Measurements from ENCODE around the gene APOBEC4.
A peak's percentile ranks its signal among the peaks of the same experiment; 100 is the strongest.
"Not testable (repeated sequence)": the region's sequence is repeated elsewhere in the genome, so short reads cannot be mapped to it uniquely, and the experiment has no call there.

Gene APOBEC4

DNA sequence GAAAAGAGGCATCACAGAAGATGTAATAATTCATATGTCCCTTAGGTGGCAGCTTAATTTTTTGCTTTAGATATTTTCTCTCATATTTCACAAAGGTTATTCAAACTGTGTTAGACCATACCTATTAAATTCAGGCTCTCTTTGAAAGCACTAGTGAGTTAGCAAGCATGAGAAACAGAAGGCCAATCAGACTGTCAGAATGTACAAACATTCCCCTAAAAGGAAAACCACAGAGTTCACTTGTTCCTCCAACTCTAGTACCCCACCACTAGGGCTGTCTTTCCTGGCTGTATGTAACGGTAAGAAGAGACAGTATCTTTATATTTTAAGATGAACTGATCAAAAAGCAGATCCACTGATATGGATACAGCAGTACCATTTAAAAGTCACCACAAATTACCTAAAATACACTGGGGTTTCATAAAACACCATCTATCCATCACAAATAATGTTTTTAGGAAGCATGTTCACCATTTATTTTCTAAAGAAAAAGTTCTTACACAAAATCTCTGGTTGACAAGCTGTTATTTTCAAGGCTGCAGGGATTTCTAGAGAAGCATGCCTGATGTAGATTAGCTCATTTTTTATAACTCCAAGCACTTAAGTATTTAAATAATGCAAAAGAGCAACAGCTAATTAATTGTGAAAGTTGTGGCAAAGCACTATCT is 19.3 kb downstream of the APOBEC4 start:
- peak in 1 of 2 experiments; percentile 32 for DNase-seq

DNA sequence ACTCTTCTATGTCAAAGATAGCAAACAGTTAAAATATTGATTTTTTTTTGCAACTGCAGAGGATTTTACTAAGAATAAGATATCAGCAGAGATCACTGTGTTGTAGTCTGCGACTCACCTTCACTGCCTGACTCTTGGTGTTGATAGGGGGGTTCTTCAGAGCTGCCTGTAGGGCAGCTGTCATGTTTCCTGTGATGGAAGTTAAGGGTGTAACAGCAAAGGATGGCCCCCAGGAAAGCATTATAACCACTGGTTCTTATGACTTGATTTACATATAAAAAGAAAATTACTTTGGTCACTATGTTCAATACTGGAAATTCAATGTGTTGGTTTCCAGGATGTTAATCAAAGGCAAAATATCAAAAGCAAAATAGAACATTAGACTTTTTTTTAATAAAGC is 20.2 kb downstream of the APOBEC4 start:
- DNase-seq, result no peak

DNA sequence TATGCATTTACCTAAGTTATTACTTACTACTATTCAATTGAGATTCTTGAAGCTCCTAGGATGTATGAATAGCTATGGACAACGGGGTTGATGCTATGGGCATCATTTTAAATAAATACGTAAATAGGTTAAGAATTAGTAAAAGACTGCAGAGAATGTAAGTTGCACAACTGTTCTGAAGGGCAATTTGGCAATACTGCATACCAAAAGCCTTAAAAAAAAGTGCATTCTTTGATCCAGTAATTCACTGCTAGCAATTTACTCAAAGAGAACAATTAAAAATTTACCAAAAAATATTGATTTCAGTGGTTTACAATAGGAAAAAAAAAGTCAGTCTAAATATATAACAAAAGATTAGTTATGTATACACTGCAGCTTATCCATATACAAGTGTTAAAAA is 21.0 kb downstream of the APOBEC4 start:
- DNase-seq, result no peak

- DNase-seq, result no peak
Observed at GRCh38 chr1:183630748-183631147, 22.4 kb downstream of the APOBEC4 start.

DNA sequence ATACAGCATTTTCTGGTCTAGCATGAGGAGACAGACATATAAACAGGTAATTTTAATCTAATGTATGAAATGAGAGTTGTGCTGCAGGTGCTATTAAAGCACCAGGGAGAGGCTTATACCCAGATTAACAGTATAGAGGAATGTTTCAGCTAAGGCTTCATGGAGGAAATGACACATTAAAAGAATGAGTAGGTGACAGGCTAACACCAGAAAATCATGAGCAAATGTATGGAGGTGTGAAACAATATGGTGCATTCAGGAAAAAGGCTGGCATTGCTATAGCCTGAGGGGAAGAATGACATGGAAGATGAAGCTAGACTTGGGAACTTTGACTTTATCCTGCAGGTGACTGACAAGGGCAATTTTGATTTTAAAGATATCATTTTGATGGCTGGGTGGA is 24.6 kb downstream of the APOBEC4 start:
- no peak for DNase-seq

GRCh38 chr1:183626236-183626635 is 26.9 kb downstream of the APOBEC4 start:
- DNase-seq, result not testable (repeated sequence)

- peak; percentile 44 to 61 for DNase-seq
Observed at GRCh38 chr1:183622884-183623785, 30.0 kb downstream of the APOBEC4 start.

DNA sequence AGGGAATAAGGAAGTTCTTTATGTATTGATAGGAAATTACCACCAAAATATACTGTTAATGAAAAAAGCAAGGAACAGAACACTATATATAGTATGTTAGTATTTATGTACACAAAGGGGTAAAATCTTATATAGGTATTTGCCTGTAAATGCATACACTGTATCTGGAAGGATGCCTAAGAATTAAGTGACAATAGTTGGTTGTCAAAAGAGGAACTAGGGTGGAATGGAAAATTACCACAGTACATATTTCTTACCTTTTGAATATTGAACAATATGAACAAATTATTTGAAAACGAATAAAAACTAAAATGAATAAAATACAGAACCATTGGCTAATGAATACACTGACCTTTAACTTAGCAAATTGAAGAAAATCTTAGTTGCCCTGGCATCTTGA is 31.1 kb downstream of the APOBEC4 start:
- DNase-seq, result no peak

DNA sequence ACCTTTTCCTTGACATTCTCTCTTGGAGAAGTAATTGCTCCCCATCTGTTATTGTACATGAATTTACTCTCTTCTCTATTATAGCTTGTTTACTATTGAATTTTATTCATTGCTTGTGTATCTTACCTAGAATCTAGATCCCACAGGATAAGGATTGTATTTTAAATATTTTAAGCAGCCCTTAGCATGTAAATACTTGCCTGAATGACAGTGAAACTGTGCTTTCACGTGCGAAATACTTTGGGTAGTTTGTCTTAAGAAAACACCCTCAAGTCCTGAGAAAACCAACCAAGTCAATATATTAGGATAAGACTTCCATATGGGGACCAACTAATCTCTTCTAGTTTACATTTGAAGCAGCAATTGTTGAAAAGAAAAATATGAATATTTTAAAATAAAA is 32.8 kb downstream of the APOBEC4 start:
- DNase-seq, result no peak

GRCh38 chr1:183619781-183620180 is 33.3 kb downstream of the APOBEC4 start:
- DNase-seq, result no peak

GRCh38 chr1:183618202-183618601 is 34.9 kb downstream of the APOBEC4 start:
- not testable (repeated sequence) for DNase-seq

DNA sequence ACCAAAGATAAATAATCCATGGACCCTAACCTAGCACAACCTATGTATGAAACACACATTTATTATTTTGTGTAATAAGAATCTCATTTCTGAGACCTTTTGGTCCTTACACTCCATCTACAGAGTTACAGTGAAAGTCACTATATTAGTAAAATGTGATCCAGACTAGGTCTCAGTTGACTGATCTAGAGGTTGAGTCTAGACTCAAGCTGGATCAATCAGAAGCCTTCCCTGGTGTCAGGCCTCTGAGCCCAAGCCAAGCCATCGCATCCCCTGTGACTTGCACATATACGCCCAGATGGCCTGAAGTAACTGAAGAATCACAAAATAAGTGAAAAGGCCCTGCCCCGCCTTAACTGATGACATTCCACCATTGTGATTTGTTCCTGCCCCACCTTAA is 40.1 kb downstream of the APOBEC4 start:
- not testable (repeated sequence) for DNase-seq

DNA sequence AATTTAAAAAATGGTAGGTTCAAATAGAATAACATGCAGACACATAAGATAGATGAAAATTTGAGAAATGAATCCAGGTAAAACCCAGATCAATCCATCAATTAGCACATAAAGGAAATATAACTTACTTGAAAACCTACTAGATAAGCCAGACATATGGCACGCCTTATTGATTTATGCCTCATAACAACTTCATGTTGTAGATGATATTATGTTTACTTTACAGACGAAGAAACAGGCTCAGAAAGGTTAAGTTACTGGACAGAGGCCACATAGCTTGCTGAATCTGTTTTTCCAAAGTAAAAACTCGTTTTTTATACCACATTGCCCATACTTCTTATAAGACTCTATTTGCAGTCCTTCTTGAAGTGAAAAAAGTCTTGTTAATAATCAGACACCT is 40.7 kb downstream of the APOBEC4 start:
- no peak for DNase-seq

GRCh38 chr1:183611021-183611420 is 42.1 kb downstream of the APOBEC4 start:
- no peak for DNase-seq

DNA sequence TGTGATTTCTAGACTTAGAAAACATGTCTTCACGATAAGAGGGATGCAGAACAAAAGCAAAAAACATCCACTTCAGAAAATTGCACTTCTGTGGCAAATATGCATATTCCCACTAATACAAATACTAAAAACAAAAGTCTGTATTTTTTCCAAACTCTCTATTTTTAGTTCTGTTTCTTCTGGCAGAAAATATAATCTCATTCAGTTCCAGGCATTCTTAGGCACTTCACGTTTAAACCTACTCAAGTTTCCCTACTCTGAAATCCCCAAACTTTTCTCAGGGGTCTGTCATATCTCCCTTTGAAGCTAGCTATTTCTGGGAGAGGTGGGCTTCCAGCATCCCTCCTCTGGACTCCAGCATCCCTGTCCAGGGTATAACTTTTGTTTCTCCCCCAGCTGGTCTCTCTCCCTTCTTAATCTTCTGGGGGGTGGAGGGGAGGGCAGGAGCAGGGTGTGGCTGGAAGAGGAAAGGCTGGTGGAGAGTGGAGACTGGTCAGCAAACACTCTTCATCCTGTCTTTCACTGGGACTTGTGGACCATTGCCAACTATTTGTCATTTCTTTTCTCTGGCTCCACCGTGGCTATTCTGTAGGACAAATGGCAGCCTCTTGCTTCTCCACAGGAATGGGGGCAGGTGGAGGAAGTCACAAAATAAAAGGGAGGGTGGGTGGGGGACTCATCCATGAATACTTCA is 43.2 kb downstream of the APOBEC4 start:
- DNase-seq, result peak in 1 of 2 experiments; percentile 11

DNA sequence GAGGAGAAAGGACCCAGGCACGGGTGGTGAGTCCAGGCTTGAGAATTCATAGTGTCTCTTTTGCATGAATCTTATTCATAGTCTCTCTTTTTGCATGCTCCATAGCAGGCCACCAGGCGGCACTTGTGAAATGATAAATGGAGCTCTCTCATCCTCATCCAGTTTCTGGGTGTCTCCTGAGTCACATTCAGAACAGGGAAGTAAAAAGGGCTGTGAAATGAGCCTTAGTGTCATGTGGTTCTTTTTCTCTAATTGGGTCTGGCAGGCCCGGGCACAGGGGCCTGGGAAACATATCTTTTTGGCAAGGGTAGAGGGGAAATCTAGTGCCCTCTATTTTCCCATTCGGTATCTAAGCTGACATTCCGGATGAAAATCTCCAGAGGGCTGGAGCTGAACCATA is 43.8 kb downstream of the APOBEC4 start:
- peak; percentile 6 to 38 for DNase-seq

GRCh38 chr1:183607322-183607980 is 45.7 kb downstream of the APOBEC4 start:
- no peak for DNase-seq

DNA sequence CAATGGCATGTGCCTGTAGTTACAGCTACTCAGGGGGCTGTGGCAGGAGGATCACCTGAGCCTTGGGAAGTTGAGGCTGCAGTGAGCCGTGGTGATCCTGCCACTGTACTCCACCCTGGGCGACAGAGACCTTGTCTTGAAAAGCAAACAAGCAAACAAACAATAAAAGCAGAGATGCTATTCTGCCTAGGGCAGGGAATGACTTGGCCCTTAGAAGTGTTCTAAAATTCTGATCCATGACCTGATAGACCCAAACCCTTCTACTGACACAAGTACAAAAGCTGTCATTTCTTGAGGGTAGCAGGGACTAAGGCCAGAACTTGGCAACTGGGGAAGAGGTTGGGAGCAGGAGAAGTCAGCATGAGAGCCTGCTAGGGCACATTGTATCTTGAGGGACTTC is 47.2 kb downstream of the APOBEC4 start:
- DNase-seq, result no peak

GRCh38 chr1:183604815-183605214 is 48.3 kb downstream of the APOBEC4 start:
- no peak for DNase-seq

- DNase-seq, result no peak
Observed at GRCh38 chr1:183604038-183604808, 48.9 kb downstream of the APOBEC4 start.

DNA sequence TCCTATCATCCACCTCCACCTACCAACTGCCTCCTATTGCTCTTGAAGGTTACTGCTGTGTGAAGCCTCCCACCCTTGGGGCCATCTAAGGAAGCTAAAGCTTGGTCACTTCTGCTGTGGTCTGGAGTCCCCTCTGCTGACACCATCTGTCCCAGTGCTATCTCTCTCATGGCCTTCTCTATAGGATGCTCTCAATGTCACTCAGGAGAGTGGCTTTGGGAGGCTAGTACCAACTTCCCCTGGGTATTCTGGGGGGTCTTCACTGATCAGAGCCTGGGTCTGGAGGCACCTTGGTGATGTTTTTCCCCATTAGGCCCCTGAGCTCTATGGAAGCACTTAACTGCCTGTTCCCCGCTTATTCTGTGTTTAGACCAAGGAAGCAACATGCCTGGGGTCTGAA is 50.6 kb downstream of the APOBEC4 start:
- DNase-seq, result no peak

GRCh38 chr1:183600634-183601033 is 52.5 kb downstream of the APOBEC4 start:
- DNase-seq, result no peak

Data from SHP77 (cell line).